Right atrium auricular region (tissue), 2 donors: ENCODE data around the gene TOMT. TPM values are rescaled to one million over a fixed set of nuclear protein-coding genes. Genes with fewer than 3 reads are reported as not detected.

ENCODE experiments used
- DNase-seq: peaks from one replicate; pipeline ENCODE4 v3.0.0-alpha.2; 2019; ENCODE audit warnings: low spot score
- H3K27ac ChIP-seq, 2 donors: fragments of 200-600 bp; sonication (generic); 1 replicate in 1 of 2; 2 replicates in 1 of 2; pipeline ENCODE4 v1.5.1; 2016 to 2019
- H3K27me3 ChIP-seq, 2 donors: fragments of 200-600 bp; sonication (generic); one replicate each; pipeline versions ENCODE4 v1.5.1 to v1.6.0; 2017 to 2019
- H3K36me3 ChIP-seq: fragments of 200-600 bp; sonication (generic); one replicate; pipeline ENCODE4 v1.5.1; 2016
- H3K4me1 ChIP-seq, 2 donors: fragments of 200-600 bp; sonication (generic); one replicate each; pipeline versions ENCODE4 v1.5.1 to v1.6.0; 2017 to 2019
- H3K4me3 ChIP-seq, 2 donors: fragments of 200-600 bp; sonication (generic); 1 replicate in 1 of 2; 2 replicates in 1 of 2; pipeline ENCODE4 v1.5.1; 2017 to 2019; ENCODE audit warnings: mild to moderate bottlenecking in 1 of 2, moderate library complexity in 1 of 2
- H3K9me3 ChIP-seq, 2 donors: fragments of 200-600 bp; sonication (generic); one replicate each; pipeline ENCODE4 v1.5.1; 2019
- total RNA-seq, 2 donors: library from RNA; depleted of rRNA; stranded (reverse); fragments of >200 nt; gene quantifications; one replicate each; pipeline ENCODE4 v1.1.0, GENCODE V29; 2016
- TF ChIP-seq, protein P1 (sequence below), 2 donors: fragments of 200-600 bp; sonication (generic); IDR thresholded peaks; one replicate each; pipeline ENCODE4 v1.5.1; 2019; ENCODE audit warnings: antibody characterized with exemption in 2 of 2

The TOMT gene, protein sequence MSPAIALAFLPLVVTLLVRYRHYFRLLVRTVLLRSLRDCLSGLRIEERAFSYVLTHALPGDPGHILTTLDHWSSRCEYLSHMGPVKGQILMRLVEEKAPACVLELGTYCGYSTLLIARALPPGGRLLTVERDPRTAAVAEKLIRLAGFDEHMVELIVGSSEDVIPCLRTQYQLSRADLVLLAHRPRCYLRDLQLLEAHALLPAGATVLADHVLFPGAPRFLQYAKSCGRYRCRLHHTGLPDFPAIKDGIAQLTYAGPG
- total RNA-seq = not detected

DNA sequence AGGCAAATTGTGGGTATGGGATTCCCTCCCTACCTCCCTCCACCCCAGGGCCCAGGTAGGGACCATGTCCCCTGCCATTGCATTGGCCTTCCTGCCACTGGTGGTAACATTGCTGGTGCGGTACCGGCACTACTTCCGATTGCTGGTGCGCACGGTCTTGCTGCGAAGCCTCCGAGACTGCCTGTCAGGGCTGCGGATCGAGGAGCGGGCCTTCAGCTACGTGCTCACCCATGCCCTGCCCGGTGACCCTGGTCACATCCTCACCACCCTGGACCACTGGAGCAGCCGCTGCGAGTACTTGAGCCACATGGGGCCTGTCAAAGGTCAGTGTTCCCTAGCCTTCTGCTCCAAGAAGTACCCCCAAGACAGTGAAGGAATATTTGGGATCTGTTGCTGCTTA, at the start of gene TOMT:
TOMT (plus strand) TSS at position 37 of the 400 bp plus-strand sequence; CDS start at position 65, 28 bp downstream.
- DNase-seq = no peak
- TF ChIP-seq, protein P1, sequence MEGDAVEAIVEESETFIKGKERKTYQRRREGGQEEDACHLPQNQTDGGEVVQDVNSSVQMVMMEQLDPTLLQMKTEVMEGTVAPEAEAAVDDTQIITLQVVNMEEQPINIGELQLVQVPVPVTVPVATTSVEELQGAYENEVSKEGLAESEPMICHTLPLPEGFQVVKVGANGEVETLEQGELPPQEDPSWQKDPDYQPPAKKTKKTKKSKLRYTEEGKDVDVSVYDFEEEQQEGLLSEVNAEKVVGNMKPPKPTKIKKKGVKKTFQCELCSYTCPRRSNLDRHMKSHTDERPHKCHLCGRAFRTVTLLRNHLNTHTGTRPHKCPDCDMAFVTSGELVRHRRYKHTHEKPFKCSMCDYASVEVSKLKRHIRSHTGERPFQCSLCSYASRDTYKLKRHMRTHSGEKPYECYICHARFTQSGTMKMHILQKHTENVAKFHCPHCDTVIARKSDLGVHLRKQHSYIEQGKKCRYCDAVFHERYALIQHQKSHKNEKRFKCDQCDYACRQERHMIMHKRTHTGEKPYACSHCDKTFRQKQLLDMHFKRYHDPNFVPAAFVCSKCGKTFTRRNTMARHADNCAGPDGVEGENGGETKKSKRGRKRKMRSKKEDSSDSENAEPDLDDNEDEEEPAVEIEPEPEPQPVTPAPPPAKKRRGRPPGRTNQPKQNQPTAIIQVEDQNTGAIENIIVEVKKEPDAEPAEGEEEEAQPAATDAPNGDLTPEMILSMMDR (IDR thresholded peaks at IDR 0.05) = no peak
- no peaks in the 10 kb centered on the region for H3K27me3 ChIP-seq
- H3K27ac ChIP-seq = no peak within 1 kb of the TSS
- H3K4me1 ChIP-seq = peaks cover 0 to 23% of the 10 kb centered on the region in 2 donors
- no peaks in the 10 kb centered on the region for H3K9me3 ChIP-seq
- no peak within 1 kb of the TSS for H3K4me3 ChIP-seq
- H3K36me3 ChIP-seq = peaks cover 13% of the 10 kb centered on the region

DNA sequence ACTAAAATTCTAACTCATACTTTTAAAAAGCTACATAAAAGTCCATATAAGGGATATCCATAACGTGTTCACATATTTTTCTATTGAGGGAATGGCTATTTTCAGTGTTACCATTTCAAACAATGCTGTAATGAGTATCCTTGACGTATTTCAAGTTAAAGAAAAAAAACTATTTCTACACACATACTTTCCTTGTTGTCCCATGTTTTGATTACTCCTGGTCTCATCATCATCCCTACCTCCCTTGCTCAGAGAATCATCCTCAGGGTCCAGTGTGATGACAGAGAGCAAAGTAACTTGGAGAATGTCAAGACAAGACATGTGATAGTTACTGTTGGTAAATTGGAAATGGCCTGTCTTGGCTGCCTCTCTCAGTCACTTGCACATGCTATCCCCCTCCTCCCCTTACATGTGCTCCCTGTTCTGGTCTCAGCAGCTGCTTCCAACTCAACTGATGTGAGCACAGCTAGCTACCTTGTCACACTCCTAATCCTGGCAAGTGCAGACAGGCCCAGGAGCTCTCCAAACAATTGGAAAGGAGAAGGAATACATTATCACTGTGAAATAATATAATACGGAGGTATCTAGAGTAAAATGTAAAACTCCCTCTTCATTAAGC, 47.2 kb upstream of the TOMT start:
- TF ChIP-seq, protein P1 (IDR thresholded peaks at IDR 0.05) = no peak
- Histone ChIP-seq H3K27ac (no peak overlapping the region), H3K4me3 (no peak overlapping the region), H3K27me3 (no peaks in the 10 kb centered on the region), H3K36me3 (no peaks in the 10 kb centered on the region), H3K4me1 (no peaks in the 10 kb centered on the region), H3K9me3 (no peaks in the 10 kb centered on the region)
- DNase-seq = no peak

DNA sequence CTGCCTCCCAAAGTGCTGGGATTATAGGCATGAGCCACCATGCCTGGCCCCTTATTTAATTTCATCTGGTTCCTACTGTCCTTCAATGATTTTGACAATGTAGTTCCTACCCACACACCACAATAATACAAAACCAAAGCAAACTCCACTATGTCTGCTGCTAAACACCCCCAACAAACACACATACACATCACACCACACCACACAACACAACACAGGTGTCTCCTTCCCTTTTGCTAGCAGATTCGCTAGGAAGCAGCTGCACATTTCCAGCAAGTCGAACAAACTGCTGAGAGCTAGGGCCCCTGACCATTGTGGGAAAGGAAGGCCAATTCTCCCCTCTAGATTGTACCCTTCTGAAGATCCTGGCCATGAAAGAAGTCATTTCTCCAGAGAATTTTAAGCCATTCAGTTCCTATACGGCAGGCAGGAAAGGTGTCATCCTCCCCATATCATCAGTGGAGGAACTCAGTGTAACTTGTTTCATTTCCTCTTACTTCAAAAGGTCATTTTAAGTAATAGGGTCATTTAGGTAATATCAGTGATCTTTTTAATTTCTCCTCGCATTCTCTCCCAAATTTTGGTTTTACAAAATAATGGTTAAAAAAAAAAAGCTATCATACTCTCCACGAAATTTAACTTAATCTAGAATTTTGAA, 43.9 kb upstream of the TOMT start:
- DNase-seq = no peak
- Histone ChIP-seq H3K27ac (no peak overlapping the region), H3K36me3 (no peaks in the 10 kb centered on the region)

DNA sequence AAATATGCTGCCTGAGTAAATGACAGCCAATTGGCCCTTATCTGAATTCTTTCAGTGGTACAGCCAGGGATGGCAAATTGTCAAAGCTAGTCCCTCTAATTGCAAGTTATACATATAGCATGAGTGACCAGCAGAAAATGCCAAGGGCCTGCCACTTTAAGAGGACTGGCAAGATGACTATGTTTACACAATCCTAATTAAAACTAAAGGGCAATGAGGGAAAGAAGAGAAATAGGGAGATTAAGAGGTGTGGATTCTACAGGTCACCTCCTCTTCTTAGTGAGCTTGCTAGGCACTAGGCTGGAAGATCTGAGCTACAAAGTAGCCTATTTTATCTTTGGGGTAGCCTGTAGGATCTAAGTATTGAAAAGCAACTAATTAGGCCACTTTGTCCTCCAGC, 38.9 kb upstream of the TOMT start:
- Histone ChIP-seq H3K4me3 (no peak overlapping the region), H3K4me1 (peaks cover 0 to 38% of the 10 kb centered on the region in 2 donors), H3K36me3 (peaks cover 7% of the 10 kb centered on the region), H3K27me3 (no peaks in the 10 kb centered on the region), H3K9me3 (no peaks in the 10 kb centered on the region), H3K27ac (peak overlapping the region in 1 of 2 donors; percentile 28)
- no peak for DNase-seq
- TF ChIP-seq, protein P1 (IDR thresholded peaks at IDR 0.05) = no peak

More for the DNA sequence above, 43.9 kb upstream of the TOMT start:
- no peaks in the 10 kb centered on the region for H3K9me3 ChIP-seq
- no peak overlapping the region for H3K4me3 ChIP-seq
- peaks cover 0 to 6% of the 10 kb centered on the region in 2 donors for H3K4me1 ChIP-seq
- H3K27me3 ChIP-seq = no peaks in the 10 kb centered on the region
- TF ChIP-seq, protein P1 (IDR thresholded peaks at IDR 0.05) = no peak

DNA sequence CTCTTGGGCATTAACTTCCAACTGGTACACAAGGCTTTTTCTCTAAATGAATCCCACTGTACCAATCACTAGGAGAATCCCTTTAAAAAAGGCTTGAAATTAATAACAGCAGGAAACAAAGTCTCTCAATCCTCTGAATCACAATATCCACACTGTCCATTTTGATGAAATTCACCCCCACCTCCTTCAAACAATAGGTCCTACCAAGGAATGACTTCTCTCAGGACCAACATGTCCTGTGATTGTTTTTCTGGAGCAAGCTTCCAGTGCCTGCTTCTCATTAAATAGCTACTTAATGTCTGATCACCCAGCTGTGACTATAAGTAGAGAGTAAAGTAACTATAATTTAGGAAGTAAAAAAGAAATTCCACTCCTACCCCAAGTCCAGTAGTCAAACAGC, 38.5 kb upstream of the TOMT start:
- H3K27me3 ChIP-seq = no peaks in the 10 kb centered on the region
- no peak overlapping the region for H3K4me3 ChIP-seq
- H3K9me3 ChIP-seq = no peaks in the 10 kb centered on the region
- TF ChIP-seq, protein P1 (IDR thresholded peaks at IDR 0.05) = no peak
- peaks cover 7% of the 10 kb centered on the region for H3K36me3 ChIP-seq
- DNase-seq = no peak
- peak overlapping the region in 1 of 2 donors; percentile 28 for H3K27ac ChIP-seq
- peaks cover 0 to 42% of the 10 kb centered on the region in 2 donors for H3K4me1 ChIP-seq
